Measurements from ENCODE around the gene IL27RA.

DNA sequence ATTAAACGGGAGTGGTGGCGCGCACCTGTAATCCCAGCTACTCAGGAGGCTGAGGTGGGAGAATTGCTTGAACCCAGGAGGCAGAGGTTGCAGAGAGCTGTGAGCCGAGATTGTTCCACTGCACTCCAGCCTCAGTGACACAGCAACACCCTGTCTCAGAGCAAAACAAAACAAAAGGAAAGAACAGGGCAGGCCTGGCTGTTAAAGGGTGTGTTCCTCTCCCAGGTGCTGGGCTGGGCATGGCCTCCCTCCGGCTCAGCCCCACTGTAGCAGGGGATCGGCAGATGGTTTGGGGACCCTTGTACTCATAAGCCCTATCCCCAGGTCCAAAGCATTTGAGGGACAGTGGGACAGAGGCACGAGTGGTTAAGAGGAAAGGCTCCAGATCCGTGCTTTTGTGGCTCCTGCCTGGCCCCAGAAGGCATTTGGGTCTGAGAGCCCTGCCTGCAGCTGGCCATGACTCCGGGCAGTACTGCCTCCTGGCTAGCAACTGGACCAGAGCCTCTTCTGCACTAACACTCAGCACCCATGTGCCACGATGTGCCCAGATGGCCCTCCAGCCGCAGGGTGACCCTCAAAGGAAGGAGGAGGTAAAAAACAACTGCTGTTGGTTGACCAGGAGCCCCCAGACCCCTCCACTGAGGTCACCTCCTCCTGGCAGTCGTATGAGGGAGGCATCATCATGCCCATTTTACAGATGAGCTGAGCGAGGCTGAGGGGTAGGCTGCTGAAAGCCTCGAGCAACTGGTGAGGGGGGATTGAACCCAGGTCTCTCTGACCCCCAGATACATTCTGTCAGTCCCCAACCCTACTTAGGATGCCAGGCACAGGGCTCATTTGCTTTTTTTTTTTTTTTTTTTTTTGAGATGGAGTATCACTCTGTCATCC is 35.4 kb upstream of the IL27RA start:
- TF ChIP-seq POLR2AphosphoS5 (IDR thresholded peaks at IDR 0.05), result no peak
- TF ChIP-seq, protein P1, sequence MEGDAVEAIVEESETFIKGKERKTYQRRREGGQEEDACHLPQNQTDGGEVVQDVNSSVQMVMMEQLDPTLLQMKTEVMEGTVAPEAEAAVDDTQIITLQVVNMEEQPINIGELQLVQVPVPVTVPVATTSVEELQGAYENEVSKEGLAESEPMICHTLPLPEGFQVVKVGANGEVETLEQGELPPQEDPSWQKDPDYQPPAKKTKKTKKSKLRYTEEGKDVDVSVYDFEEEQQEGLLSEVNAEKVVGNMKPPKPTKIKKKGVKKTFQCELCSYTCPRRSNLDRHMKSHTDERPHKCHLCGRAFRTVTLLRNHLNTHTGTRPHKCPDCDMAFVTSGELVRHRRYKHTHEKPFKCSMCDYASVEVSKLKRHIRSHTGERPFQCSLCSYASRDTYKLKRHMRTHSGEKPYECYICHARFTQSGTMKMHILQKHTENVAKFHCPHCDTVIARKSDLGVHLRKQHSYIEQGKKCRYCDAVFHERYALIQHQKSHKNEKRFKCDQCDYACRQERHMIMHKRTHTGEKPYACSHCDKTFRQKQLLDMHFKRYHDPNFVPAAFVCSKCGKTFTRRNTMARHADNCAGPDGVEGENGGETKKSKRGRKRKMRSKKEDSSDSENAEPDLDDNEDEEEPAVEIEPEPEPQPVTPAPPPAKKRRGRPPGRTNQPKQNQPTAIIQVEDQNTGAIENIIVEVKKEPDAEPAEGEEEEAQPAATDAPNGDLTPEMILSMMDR (IDR thresholded peaks at IDR 0.05), result no peak

Measured in stomach (tissue), 4 donors.